ENCODE measurements around the gene SLC49A4. TPM values are rescaled to one million over a fixed set of nuclear protein-coding genes. Genes with fewer than 3 reads are reported as not detected.

SLC49A4 gene
- total and polyA plus RNA-seq, 2 of the 8 experiments (the other 6 are each of a cell fraction or from before 2014, with no cell fraction given) = 9.5 to 10.2 TPM

DNA sequence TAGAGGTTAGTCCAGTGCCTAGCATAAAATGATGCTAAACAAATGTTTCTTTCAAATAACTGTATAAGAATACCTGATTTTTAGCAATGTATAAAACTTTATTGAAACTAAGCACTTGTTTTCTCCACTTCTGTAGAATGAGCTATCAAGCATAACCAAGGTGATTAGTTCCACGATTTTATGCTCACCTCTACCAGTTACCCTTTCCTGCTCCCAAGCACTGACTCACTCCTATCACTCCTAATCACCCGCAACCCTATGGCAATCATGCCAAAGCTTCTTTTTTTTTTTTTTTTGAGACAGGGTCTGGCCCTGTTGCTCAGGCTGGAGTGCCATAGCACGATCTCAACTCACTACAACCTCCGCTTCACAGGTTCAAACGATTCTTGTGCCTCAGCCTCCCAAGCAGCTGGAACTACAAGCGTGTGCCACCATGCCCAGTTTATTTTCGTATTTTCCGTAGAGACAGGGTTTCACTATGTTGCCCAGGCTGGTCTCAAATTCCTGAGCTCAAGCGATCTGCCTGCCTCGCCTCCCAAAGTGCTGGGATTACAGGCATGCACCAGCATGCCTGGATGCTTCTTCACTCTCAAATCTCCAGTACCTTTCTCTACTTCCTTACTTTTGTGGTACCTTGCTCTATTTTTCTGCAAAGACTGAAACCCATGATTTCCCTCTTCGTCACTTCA is 5.1 kb upstream of the SLC49A4 start (continued):
- TF ChIP-seq, protein P1, sequence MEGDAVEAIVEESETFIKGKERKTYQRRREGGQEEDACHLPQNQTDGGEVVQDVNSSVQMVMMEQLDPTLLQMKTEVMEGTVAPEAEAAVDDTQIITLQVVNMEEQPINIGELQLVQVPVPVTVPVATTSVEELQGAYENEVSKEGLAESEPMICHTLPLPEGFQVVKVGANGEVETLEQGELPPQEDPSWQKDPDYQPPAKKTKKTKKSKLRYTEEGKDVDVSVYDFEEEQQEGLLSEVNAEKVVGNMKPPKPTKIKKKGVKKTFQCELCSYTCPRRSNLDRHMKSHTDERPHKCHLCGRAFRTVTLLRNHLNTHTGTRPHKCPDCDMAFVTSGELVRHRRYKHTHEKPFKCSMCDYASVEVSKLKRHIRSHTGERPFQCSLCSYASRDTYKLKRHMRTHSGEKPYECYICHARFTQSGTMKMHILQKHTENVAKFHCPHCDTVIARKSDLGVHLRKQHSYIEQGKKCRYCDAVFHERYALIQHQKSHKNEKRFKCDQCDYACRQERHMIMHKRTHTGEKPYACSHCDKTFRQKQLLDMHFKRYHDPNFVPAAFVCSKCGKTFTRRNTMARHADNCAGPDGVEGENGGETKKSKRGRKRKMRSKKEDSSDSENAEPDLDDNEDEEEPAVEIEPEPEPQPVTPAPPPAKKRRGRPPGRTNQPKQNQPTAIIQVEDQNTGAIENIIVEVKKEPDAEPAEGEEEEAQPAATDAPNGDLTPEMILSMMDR (IDR thresholded peaks at IDR 0.05; ENCODE audit: control extremely low read depth in 1 of 3, insufficient read depth in 1 of 3, low read depth in 1 of 3, low read length in 3 of 3) = no peak
- no peak for TF ChIP-seq CBX5 (IDR thresholded peaks at IDR 0.05; ENCODE audit: low read depth, low read length)
- TF ChIP-seq SP4 (IDR thresholded peaks at IDR 0.05; ENCODE audit: low read length) = no peak
- TF ChIP-seq POU5F1 (IDR thresholded peaks at IDR 0.05; ENCODE audit: low read depth, low read length) = no peak

Measured in H1 (cell line).